Measurements from ENCODE around the gene WDR59.

GRCh38 chr16:75028544-75029135 lies 43.7 kb upstream of the WDR59 start:
- TF ChIP-seq, protein P1, sequence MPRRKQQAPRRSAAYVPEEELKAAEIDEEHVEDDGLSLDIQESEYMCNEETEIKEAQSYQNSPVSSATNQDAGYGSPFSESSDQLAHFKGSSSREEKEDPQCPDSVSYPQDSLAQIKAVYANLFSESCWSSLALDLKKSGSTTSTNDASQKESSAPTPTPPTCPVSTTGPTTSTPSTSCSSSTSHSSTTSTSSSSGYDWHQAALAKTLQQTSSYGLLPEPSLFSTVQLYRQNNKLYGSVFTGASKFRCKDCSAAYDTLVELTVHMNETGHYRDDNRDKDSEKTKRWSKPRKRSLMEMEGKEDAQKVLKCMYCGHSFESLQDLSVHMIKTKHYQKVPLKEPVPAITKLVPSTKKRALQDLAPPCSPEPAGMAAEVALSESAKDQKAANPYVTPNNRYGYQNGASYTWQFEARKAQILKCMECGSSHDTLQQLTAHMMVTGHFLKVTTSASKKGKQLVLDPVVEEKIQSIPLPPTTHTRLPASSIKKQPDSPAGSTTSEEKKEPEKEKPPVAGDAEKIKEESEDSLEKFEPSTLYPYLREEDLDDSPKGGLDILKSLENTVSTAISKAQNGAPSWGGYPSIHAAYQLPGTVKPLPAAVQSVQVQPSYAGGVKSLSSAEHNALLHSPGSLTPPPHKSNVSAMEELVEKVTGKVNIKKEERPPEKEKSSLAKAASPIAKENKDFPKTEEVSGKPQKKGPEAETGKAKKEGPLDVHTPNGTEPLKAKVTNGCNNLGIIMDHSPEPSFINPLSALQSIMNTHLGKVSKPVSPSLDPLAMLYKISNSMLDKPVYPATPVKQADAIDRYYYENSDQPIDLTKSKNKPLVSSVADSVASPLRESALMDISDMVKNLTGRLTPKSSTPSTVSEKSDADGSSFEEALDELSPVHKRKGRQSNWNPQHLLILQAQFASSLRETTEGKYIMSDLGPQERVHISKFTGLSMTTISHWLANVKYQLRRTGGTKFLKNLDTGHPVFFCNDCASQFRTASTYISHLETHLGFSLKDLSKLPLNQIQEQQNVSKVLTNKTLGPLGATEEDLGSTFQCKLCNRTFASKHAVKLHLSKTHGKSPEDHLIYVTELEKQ (CRISPR knock-in tag; IDR thresholded peaks at IDR 0.05) = no peak
- TF ChIP-seq HIVEP1 (CRISPR knock-in tag; IDR thresholded peaks at IDR 0.05) = no peak
- no peak for TF ChIP-seq KLF6 (CRISPR knock-in tag; IDR thresholded peaks at IDR 0.05; ENCODE audit: borderline replicate concordance)
- TF ChIP-seq MAFK (IDR thresholded peaks at IDR 0.05; ENCODE audit: low read length) = no peak
- TF ChIP-seq SMC3 (conservative IDR thresholded peaks at IDR 0.05; ENCODE audit: insufficient read depth, low read depth, low read length) = no peak
- TF ChIP-seq E2F1 (CRISPR knock-in tag; IDR thresholded peaks at IDR 0.05) = no peak
- no peak for TF ChIP-seq ZNF398 (CRISPR knock-in tag; IDR thresholded peaks at IDR 0.05)
- no peak for TF ChIP-seq KLF13 (tag; IDR thresholded peaks at IDR 0.05; ENCODE audit: borderline replicate concordance, low read depth)
- TF ChIP-seq HDAC3 (IDR thresholded peaks at IDR 0.05; ENCODE audit: borderline replicate concordance, partially characterized antibody) = no peak
- no peak for TF ChIP-seq CEBPB (tag; IDR thresholded peaks at IDR 0.05)
- no peak for TF ChIP-seq TAF7 (tag; IDR thresholded peaks at IDR 0.05)
- TF ChIP-seq, protein P2, sequence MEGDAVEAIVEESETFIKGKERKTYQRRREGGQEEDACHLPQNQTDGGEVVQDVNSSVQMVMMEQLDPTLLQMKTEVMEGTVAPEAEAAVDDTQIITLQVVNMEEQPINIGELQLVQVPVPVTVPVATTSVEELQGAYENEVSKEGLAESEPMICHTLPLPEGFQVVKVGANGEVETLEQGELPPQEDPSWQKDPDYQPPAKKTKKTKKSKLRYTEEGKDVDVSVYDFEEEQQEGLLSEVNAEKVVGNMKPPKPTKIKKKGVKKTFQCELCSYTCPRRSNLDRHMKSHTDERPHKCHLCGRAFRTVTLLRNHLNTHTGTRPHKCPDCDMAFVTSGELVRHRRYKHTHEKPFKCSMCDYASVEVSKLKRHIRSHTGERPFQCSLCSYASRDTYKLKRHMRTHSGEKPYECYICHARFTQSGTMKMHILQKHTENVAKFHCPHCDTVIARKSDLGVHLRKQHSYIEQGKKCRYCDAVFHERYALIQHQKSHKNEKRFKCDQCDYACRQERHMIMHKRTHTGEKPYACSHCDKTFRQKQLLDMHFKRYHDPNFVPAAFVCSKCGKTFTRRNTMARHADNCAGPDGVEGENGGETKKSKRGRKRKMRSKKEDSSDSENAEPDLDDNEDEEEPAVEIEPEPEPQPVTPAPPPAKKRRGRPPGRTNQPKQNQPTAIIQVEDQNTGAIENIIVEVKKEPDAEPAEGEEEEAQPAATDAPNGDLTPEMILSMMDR (IDR thresholded peaks at IDR 0.05 in 2 of 3, conservative IDR thresholded peaks at IDR 0.05 in 1 of 3; ENCODE audit: insufficient read depth in 2 of 3, low read depth in 1 of 3, low read length in 3 of 3) = no peak
